Transverse colon (tissue), 4 donors: ENCODE measurements around the gene CSKMT.

Experiments used
- CTCF ChIP-seq, 5 experiments: fragments of 200-600 bp in 3 of 5; fragments of 450-650 bp in 2 of 5; sonication (generic) in 3 of 5; IDR thresholded peaks; 1 replicate in 2 of 5; 2 replicates in 3 of 5; pipeline ENCODE4 v1.5.1; 2016 to 2017; ENCODE audit warnings: antibody characterized with exemption in 5 of 5, inconsistent platforms in 3 of 5, mild to moderate bottlenecking in 2 of 5, moderate library complexity in 1 of 5
- POLR2A ChIP-seq: fragments of 450-650 bp; IDR thresholded peaks from one replicate; pipeline ENCODE4 v1.6.1; 2016; ENCODE audit warnings: antibody characterized with exemption, mild to moderate bottlenecking, moderate library complexity
- POLR2AphosphoS5 ChIP-seq, 3 donors: sonication (generic); formaldehyde crosslinking; IDR thresholded peaks; one replicate each; pipeline ENCODE4 v1.6.1; 2016; ENCODE audit warnings: antibody characterized with exemption in 3 of 3

- TF ChIP-seq CTCF (IDR thresholded peaks at IDR 0.05), result no peak
- no peak for TF ChIP-seq POLR2A
- TF ChIP-seq POLR2AphosphoS5 (IDR thresholded peaks at IDR 0.05), result no peak
Measured at GRCh38 chr11:62716206-62716605, 51.1 kb downstream of the CSKMT start.
